Mesothelial cell of epicardium (in vitro differentiated cells): ENCODE results near the gene MFSD6. TPM values are rescaled to one million over a fixed set of nuclear protein-coding genes. Genes with fewer than 3 reads are reported as not detected.
"Not testable (repeated sequence)": the region's sequence is repeated elsewhere in the genome, so short reads cannot be mapped to it uniquely, and the experiment has no call there.

ENCODE experiments used
- DNase-seq, 2 experiments: peaks; one replicate each; pipeline ENCODE4 v3.0.0; 2021; ENCODE audit warnings: low spot score in 2 of 2; ENCODE audit not compliant: unreplicated experiment in 2 of 2
- H3K27ac Mint-ChIP-seq: 2 replicates; pipeline ENCODE4 v1.8.0; 2021; ENCODE audit warnings: mixed read lengths
- H3K27me3 Mint-ChIP-seq: 2 replicates; pipeline ENCODE4 v1.8.0; 2021; ENCODE audit warnings: low read depth, mixed read lengths
- H3K36me3 Mint-ChIP-seq: 2 replicates; pipeline ENCODE4 v1.8.0; 2021; ENCODE audit warnings: mixed read lengths
- H3K4me1 Mint-ChIP-seq: 2 replicates; pipeline ENCODE4 v1.8.0; 2021; ENCODE audit warnings: mixed read lengths
- H3K4me3 Mint-ChIP-seq: 2 replicates; pipeline ENCODE4 v1.8.0; 2021; ENCODE audit warnings: mild to moderate bottlenecking, moderate library complexity, mixed read lengths
- H3K9me3 Mint-ChIP-seq: 2 replicates; pipeline ENCODE4 v1.8.0; 2021; ENCODE audit warnings: mixed read lengths
- CTCF ChIP-seq: fragments of 200-600 bp; sonication (generic); IDR thresholded peaks from one replicate; pipeline ENCODE4 v1.5.0; 2021; ENCODE audit warnings: antibody characterized with exemption; ENCODE audit not compliant: unreplicated experiment
- total RNA-seq: library from RNA; stranded (reverse); gene quantifications from 3 replicates; pipeline ENCODE4 v1.2.1, GENCODE V29; 2021

MFSD6 gene
- total RNA-seq, 1 donor from 2014 or later, result 11.7 TPM

GRCh38 chr2:190467575-190468083, 59.5 kb downstream of the MFSD6 start:
- Mint-ChIP-seq H3K4me3 (peak overlapping the region; percentile 2), H3K4me1 (peaks cover 41% of the 10 kb centered on the region), H3K36me3 (peaks cover 9% of the 10 kb centered on the region), H3K27me3 (no peaks in the 10 kb centered on the region), H3K27ac (peak overlapping the region; percentile 90), H3K9me3 (peaks cover 7% of the 10 kb centered on the region)
- no peak for DNase-seq
- TF ChIP-seq CTCF, result no peak

GRCh38 chr2:190468354-190468753, 60.2 kb downstream of the MFSD6 start:
- H3K9me3 Mint-ChIP-seq, result peaks cover 12% of the 10 kb centered on the region
- peak overlapping the region; percentile 2 for H3K4me3 Mint-ChIP-seq
- DNase-seq, H3K27me3 Mint-ChIP-seq: not testable (repeated sequence)
- peak overlapping the region; percentile 90 for H3K27ac Mint-ChIP-seq
- H3K4me1 Mint-ChIP-seq, result peaks cover 41% of the 10 kb centered on the region
- peaks cover 15% of the 10 kb centered on the region for H3K36me3 Mint-ChIP-seq

DNA sequence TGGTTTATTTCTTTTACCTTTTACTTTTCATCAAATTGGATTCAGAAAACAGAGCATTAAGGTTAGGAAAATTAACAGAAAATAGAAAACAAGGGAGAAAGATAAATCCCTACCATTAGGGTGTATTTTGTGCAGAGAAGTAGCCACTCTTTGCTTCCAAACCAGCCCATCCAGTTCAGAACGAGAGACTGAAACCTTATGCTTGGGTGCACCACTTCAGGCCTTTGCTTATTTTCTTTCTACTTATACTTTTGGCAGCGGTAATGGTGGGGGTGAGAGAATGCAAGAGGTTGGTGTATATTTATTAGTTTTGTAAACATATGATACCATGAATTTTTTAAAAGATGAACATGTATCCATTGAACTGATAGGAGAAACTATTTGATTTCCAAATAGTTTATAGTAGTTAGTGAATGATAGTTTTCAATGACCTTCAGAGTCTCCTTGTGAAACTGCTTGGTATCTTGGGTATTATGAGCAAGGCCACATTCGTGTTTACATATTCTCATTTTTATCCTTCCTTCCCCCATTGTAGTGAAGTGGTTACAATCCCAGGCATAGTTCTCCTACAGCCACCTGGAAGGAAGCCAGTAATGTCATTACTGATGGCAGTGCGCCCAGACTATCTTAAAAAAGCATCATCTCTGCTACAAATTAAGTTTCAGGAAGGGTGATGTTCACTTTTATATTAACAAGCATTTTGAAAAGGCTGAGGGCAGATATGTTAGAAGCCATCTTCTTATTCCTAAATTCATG, 60.8 kb downstream of the MFSD6 start:
- H3K27ac Mint-ChIP-seq, result peak overlapping the region; percentile 90
- H3K4me1 Mint-ChIP-seq, result peaks cover 41% of the 10 kb centered on the region
- peaks cover 19% of the 10 kb centered on the region for H3K9me3 Mint-ChIP-seq
- peaks cover 20% of the 10 kb centered on the region for H3K36me3 Mint-ChIP-seq
- no peak for TF ChIP-seq CTCF
- no peaks in the 10 kb centered on the region for H3K27me3 Mint-ChIP-seq
- no peak overlapping the region for H3K4me3 Mint-ChIP-seq
- DNase-seq, result peak; percentile 37 to 80

DNA sequence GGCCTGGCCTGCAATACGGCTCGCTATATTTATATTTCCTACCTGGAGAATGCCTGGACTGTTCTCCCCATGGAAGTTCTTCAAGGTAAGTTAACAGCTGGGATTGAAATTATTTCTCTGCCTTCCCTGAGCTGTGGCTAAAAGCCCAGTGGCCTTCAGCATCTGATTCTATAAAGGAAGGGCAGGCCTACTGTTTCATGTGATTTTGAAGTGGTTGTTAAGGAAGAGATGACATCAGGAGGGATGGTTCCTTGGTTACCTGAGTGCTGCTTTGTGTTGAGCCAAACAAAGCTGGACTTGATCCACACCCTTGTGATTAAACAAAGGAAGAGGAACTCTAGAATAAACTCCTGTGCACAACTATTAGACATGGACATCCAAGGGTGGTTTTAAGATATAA, 61.6 kb downstream of the MFSD6 start:
- TF ChIP-seq CTCF, result no peak
- peaks cover 41% of the 10 kb centered on the region for H3K4me1 Mint-ChIP-seq

GRCh38 chr2:190470256-190470826, 62.2 kb downstream of the MFSD6 start:
- H3K36me3 Mint-ChIP-seq, result peaks cover 20% of the 10 kb centered on the region
- H3K9me3 Mint-ChIP-seq, result peaks cover 19% of the 10 kb centered on the region
- TF ChIP-seq CTCF, result no peak
- DNase-seq, result no peak
- peak overlapping the region; percentile 93 for H3K27ac Mint-ChIP-seq
- no peak overlapping the region for H3K4me3 Mint-ChIP-seq
- no peaks in the 10 kb centered on the region for H3K27me3 Mint-ChIP-seq
- H3K4me1 Mint-ChIP-seq, result peaks cover 38% of the 10 kb centered on the region

More for the DNA sequence above, 61.6 kb downstream of the MFSD6 start:
- Mint-ChIP-seq H3K36me3 (peaks cover 20% of the 10 kb centered on the region), H3K27ac (peak overlapping the region; percentile 95), H3K9me3 (peaks cover 19% of the 10 kb centered on the region), H3K27me3 (no peaks in the 10 kb centered on the region), H3K4me3 (no peak overlapping the region)
- no peak for DNase-seq
